Measurements from ENCODE around the gene NAAA.
"Not testable (repeated sequence)": the region's sequence is repeated elsewhere in the genome, so short reads cannot be mapped to it uniquely, and the experiment has no call there.

NAAA gene

DNA sequence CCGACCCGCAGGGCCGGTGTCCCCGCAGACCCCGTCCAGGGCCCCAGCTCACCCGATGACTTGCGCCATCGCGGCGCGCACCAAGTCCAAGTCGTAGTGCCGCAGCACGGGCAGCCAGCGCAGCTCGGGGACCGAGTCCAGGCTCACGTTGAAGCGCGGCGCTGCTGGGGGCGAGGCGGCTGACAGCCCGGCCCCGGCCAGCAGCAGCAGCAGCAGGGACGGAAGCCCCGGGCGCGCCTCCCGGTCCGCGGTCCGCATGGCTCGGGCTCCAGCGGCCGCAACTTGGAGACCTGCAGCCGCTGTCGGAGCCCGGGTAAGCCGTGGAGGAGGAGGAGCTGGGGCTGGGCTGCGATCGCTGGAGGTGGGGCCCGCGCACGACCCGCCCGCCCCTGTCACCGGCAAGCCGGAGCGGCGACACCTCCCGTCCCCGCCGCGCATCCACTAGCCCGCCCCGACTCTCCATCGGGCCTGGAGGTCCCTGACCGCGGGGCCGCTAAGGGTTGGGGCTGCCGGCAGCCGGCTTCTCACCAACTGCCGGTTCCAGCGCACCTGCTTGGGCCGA lies at the start of gene NAAA:
Gene NAAA (minus strand): TSS at position 322 of the 562 bp plus-strand sequence. CDS start 64 bp downstream, at position 258.
- no peak for DNase-seq (ENCODE audit: low spot score)

DNA sequence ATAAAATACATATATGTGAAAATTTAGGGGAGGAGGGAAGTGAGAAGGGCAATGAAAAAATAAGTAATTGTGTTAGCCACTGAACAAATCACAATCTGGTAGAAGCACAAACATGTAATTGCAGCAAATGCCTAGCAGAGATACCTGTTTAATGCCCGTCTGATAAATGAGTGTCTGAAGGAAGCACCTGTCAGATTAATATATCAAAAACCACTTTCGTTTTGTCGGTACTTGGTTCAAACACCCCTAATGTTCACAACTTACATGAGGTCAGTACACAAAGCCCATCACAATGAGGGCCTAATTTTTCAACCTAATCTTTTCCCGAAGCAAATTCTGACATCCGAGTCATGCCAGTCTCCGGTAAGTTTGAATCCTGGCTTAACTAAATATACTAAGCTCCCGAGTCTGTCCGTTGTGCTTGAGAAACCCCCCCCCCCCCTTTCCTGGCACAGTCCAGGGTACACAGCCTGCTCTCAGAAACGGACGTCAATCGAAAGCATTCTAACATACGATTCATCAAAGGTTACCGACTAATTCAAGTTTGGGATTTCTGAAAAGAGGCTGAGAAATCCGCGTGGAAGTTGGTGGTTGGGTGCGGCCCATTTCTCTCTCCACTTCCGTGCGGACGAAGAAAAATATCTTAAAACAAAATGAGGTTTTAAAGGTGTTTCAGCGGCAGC lies 49.2 kb upstream of the NAAA start:
- DNase-seq (ENCODE audit: low spot score): no peak

DNA sequence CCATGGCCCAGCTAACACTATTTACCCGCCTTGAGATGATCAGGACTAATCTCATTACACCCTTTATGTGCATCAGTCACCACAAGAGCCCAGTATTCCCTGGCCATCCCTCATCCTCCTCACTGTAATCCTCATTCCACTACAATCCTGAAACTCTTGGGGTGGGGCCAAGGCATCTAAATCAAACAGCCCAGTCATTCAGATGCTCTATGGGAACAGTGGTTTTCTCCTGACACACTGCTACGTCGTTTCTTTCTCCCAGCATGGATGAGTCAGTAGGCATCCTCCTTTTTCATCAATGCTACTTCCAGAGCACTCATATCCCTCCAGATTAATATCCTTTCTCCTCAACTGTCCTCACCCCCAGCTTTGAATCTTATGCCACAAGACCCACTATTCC lies 44.3 kb upstream of the NAAA start:
- DNase-seq (ENCODE audit: low spot score): no peak

DNA sequence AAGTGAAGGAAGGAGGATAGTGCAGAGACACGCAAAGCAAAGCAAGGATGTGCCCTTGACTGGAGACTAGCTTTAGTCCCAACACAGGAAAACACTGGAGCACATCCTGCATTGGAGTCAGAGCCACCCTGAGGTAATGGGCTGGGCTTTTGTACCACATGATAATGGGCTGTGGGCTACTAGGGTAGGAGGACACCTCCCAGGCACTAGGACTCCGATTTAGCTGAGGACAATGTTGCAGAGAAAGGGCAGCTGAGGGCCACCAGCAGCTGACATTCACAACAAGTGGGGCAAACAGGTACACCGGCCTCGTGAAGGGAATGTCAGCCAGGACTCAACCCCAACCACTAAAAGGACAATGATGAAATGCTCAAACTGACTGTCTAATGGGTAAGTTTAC lies 39.8 kb upstream of the NAAA start:
- DNase-seq (ENCODE audit: low spot score): no peak

DNA sequence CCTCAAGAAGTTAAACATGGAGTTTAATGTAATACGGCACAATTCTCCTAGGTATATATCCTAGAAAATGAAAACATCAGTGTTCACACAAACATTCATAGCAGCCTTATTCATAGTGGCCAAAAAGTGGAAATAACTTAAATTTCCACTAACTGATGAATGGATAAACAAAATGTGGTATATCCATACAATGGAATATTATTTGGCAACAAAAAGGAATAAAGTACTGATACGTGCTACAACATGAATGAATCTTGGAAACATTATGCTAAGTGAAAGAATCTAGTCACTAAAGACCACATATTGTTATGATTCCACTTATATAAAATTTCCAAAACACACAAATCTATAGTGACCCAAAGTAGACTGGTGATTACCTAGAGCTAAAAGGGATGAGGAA lies 35.4 kb upstream of the NAAA start:
- no peak for DNase-seq (ENCODE audit: low spot score)

DNA sequence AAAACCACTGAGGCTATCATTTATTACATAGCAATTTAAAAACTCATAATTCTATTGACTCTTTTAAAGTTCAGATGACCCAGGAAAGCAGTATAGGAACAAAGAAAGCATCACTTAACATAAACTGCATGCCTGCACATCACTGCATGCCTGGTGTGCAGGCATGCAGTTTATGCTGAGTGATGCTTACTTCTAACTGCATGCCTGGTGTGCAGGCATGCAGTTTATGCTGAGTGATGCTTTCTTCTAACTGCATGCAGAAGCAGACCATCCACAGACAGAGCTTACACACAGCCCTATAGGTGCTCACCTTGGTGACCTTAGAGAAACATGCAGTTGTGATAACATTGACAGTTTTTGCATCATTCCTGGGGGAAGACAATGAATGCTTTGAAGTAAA lies 33.0 kb upstream of the NAAA start:
- no peak for DNase-seq (ENCODE audit: low spot score)

DNA sequence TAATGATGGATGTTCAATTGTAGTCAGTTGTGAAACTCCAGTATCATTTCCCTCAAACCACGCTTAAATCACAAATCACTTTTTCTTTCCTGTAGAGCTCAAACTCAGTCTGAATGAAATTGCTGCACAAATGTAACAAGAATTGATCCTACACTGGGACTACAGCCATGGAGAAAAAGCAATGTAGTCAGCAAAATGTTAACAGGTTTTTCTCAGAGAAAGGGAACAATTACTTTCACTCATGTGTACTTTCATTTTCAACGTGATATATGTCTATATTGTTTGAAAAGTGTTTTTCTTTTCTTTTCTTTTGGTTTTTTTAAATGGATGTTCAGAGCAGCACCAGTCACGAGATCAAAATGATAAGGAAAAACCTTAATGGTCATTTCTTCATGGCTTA lies 27.3 kb upstream of the NAAA start:
- no peak for DNase-seq (ENCODE audit: low spot score)

DNA sequence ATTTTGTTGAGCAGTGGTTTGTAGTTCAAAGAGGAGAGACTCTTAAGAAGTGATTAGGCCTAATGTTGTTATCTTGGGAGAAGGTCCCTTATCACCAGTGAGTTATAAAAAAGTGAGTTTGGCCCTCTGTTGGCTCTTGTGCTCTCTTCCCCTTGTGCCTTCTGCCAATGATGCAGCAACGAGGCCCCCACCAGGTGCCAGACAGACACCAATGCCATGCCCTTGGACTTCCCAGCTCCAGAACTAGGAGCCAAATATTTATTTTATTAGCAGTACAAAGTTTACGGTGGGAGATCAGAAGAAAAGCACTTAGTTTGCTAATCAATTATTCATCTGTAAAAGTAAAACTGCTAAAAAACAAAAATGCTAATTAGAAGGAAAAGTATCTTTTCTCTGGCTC lies 22.7 kb upstream of the NAAA start:
- DNase-seq (ENCODE audit: low spot score): no peak

DNA sequence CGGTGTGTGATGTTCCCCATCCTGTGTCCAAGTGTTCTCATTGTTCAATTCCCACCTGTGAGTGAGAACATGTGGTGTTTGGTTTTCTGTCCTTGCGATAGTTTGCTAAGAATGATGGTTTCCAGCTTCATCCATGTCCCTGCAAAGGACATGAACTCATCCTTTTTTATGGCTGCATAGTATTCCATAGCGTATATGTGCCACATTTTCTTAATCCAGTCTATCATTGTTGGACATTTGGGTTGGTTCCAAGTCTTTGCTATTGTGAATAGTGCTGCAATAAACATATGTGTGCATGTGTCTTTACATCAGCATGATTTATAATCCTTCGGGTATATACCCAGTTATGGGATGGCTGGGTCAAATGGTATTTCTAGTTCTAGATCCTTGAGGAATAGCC lies 21.3 kb upstream of the NAAA start:
- DNase-seq (ENCODE audit: low spot score): not testable (repeated sequence)

DNA sequence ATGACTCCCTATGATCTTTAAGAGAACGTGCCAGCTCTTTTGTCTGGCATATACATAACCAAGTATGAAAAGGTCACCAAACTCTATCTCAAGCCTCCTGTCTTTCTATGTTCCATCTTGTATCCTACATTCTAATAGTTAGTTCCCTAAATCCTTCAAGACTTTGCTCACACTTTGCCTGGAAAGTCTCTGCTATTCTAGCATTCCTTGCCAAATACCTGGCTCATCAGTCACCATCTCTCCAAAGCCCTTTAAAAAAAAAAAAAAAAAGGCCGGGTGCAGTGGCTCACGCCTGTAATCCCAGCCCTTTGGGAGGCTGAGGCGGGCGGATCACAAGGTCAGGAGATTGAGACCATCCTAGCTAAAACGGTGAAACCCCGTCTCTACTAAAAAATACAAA lies 17.7 kb upstream of the NAAA start:
- not testable (repeated sequence) for DNase-seq (ENCODE audit: low spot score)

DNA sequence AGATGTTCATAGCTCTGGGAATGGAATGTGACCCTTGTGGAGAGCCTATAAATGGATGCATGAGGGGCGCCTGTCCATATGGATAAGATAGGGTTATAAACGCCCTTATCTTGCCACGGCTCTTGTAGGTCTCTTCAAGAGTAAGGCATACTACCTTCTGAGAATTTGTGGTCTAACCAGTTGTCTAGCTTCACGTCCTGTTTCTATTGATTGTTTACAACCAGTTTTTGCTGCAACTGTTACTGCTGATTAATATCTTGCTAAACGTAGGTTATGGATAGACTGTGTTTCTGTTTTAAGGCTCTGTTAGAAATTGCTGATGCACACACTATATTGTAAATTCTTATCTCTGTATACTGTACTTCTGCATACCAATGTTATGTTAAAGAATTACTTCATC lies 14.0 kb upstream of the NAAA start:
- not testable (repeated sequence) for DNase-seq (ENCODE audit: low spot score)

DNA sequence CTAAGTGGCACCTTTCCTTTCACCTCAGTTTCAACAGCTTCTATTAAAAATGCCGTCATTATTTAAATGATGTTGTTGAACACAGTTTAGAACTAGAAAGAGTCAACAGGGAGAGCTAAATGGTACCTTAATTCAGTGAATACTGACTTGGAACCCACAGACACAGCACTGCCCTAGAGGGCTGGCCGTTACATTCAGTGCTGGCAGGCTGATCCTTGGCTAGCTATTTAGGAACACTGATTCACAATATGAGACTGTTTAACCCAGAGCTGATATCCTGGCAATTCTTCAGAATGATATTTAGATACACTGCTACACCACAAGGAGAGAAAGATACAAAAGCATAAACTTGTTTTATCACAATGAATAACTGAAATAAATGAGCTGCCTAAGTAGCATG lies 12.7 kb upstream of the NAAA start:
- no peak for DNase-seq (ENCODE audit: low spot score)

DNA sequence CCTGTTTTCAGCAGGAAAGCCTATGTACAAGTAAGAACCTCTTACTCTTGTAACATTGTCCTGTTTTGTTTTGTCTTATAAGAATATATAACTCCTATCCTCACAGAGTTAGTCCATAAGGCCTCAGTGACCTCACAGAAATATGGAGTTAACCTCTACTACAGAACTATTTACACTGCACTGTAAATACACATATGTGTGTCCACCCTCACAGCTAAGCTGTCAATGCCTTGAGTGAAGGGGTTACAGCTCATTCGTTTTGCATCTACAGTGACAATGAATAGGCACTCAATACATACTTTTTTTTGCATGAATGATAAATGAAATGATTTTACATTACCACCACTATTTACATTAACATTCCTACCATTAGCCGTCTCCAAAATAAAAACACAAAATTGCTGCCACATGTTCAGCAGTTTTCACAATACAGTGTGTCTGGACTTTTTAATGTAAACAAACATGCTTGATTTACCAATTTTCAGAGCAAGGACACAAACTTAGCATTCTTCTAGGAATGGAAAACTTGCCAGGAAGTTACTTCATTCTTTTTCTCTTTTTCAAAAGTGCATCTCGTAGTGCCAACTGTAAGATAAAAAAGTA lies 9.5 kb upstream of the NAAA start:
- DNase-seq (ENCODE audit: low spot score): no peak

DNA sequence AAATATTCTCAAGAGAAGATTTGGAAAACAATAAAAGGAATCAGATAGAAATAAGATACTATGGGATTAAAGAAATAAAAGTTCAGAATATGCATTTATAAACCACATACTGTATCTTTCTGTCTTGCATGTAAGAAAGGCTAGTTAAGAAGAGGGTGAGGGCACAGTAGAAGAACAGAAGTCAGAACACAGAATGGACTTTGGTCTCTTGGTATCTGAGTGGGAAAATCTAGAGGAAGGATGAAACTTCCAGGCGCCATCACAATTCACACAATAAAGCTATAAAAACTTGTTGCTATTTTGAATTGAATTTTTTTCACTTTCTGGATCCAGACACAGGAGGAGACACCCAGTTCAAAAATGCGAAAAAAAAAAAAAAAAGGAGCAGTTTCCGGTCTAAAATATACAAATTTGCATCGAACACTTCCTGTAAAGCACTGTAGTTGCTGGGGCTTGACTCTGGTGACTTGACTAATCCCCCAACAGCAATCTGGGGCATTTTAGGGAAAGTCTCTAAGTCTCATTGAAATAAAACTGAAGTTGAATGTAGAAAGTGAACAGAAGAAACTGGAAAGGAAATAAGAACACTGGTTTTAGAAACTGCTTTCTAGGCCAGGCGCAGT lies 8.1 kb upstream of the NAAA start:
- DNase-seq (ENCODE audit: low spot score): no peak

DNA sequence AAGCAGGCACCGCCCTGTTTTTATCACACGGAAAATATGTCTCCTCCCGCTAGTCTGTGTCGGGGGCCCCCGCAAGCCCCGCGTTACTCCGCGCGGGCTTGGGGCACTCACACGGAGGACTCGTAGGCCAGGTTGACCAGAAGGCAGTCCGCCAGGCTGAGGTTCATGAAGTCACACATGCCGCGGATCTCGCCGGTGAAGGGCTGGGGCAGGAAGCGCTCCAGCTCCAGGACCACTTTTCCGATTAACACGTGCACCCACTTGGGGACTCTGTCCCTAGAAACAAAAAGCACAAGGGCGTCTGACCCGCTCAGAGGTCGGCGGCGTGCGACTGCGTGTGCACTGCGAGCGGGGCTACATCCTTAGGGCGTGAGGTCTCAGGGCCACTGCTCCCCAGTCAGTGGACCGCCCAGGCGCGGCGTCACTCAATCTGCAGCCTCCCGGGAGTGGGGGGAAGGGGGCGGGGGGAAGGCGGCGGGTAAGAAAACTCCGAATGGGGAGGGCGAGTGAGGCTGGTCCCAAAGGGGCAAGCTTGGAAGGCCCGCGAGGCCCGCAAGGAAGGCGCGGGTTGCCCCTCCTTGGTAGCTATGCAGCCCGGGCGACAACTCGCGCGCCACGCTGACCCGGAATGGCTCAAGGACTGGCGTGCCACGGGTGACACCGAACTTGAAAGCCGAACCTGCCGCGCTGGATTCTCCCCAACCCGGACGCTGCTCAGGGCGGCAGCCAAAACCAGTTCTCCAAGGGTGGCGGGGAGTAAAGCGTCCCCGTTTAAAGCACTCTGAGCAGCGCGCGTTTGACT lies 722 bp downstream of the NAAA start:
- no peak for DNase-seq (ENCODE audit: low spot score)

DNA sequence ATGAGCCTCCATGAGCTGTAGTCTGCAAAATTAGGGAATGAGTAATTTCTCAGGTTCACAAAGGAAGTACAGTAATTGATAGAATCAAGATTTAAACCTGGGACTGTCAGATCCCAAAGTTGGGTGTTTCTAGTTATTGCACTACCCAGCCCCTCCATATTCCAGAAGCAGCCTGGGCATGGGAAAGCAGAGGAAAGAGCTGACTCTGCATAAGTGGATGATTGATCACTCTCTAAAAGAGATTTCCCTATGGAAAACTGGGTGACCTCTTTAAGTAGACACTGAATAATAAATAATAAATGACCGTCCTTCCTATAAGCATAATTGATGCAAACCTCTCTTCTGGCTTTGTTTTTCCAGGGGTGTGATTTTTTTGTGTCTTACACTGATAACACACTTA lies 5.2 kb downstream of the NAAA start:
- DNase-seq (ENCODE audit: low spot score): no peak

DNA sequence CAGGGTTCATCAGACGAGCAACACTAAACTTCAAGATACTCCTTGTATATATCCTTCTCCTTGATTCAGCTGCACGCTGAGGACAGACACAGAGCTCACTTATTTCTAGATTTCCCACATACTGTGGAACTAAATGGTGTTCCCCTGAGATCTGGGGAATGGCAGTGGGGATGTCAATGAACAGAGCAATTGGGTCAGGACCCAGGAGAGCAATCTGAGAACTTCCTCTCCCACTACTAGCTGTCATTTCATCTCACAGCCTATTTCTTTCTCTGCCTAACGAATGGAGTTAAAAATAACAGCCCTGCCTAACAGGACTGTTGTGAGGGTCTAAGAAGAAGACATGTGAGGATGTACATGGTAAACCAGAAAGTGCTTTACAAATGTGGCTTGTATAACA lies 10.7 kb downstream of the NAAA start:
- DNase-seq (ENCODE audit: low spot score): no peak

DNA sequence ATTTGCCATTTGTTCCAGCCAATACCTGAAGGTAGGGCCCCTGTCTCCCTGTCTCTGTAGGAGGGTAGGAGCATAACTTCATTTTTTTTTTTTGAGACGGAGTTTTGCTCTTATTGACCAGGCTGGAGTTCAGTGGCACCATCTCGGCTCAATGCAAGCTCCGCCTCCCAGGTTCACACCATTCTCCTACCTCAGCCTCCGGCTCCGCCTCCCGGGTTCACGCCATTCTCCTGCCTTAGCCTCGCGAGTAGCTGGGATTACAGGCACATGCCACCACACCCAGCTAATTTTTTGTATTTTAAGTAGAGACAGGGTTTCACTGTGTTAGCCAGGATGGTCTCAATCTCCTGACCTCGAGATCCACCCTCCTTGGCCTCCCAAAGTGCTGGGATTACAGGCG lies 15.9 kb downstream of the NAAA start:
- DNase-seq (ENCODE audit: low spot score): not testable (repeated sequence)

DNA sequence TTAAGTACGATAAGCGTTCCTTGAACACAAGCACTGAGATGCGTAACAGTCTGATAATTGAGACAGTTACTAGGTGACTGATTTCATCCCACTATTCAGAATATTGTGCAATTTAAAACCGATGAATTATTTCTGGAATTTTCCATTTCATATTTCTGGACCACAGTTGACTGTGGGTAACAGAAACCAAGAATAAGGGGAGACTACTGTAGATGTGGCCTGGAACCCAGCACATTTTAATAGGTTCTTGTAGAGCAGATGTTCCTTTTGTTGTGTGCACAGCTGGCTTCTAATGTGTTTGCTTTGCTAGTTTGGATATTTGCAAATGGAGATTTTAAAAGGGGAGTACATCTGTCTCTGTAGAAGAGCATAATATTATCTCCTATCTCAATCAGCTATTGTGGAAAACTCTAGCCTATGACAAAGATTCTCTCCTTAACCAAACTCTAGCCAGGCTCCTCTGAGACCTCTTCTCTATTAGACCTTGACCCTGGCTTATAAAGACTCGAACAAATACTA lies 16.4 kb downstream of the NAAA start:
- no peak for DNase-seq (ENCODE audit: low spot score)

DNA sequence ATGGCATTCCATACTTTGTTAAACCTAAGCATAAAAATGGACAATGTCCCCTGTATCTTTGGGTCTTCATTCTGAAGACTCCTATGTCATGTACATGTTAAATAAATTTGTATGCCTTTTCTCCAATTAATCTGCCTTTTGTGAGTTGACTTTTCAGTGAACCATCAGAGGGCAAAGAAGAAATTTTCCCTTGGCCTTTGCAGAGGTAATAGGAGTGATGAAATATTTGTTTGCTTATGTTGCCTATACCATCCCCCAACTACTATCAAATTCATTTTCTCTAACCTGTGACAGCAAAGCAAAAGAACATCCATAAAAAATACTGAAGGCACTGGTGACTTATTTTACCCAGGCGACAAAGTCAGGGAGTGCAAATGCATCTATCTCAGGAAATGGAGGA lies 18.2 kb downstream of the NAAA start:
- DNase-seq (ENCODE audit: low spot score): no peak

DNA sequence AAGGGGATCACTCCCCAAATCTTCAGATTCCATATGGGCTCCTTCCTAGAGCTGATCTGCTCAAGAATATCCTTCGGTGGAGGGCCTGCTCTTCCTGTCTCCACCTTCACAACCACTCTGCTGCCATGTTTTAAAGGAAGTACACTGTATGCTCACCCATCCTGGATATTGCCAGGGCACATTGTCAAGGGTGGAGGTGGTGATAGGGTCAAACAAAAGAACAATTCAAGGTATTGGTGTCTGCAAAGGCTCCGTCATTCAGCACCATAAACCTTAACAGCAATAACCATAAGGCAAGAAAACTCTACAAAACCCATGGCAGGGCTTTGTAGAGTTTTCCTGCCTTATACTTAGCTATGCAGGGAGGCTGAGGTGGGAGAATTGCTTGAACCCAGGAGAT lies 18.9 kb downstream of the NAAA start:
- DNase-seq (ENCODE audit: low spot score): no peak

DNA sequence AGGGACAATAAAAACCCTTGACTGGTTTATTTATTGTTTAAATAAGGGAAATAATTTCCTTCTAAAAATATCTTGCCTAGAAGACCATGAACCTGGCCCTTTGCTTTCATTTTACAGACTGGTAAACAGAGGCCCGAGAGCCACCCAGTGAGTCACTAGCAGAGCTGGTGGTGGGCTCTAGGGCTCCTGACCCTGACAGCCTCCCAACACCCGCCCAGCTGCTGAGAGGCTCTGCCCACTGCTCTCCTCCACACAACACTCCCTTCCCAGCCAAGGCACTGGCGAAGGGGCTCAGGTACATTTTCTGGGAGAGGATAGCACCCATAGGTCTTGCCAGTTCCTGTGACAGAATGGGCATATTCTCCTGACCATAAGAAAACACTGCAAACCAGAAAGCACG lies 20.5 kb downstream of the NAAA start:
- DNase-seq (ENCODE audit: low spot score): no peak
